K562 (cell line): ENCODE measurements around the gene LRRC14B. TPM values are rescaled to one million over a fixed set of nuclear protein-coding genes. Genes with fewer than 3 reads are reported as not detected.

Experiments
- ATAC-seq: fragments of 200-7000 bp; cut with Tn5 transposase; 3 replicates; pipeline ENCODE4 v1.9.1; 2020; ENCODE audit warnings: moderate library complexity
- BruUV-seq: library from RNA; stranded (reverse); fragments of 400-500 nt; replicated peaks from 2 replicates; lab custom pipeline; 2021; lab: Mats Ljungman, UMichigan
- CTCF ChIA-PET: fragments of 300-600 bp; formaldehyde crosslinking; extraction: SDS; loops from one replicate; lab custom pipeline; 2021; ENCODE audit warnings: low intra/inter-chr PET ratio; lab: Yijun Ruan, JAX
- POLR2A ChIA-PET: fragments of 300-600, 350-650 bp; sonication (Branson Sonifier 250); formaldehyde crosslinking; extraction: SDS; loops from one replicate; lab custom pipeline; 2021; ENCODE audit warnings: antibody characterized with exemption, inconsistent platforms; lab: Yijun Ruan, JAX
- DNase-seq, 4 experiments: peaks; one replicate each; pipeline versions ENCODE4 v3.0.0 to v3.0.0-alpha.2; 2011 to 2018; ENCODE audit warnings: low spot score in 3 of 4, mixed read lengths in 3 of 4; ENCODE audit errors: extremely low read depth in 1 of 4
- FAIRE-seq: peaks from 2 replicates; lab custom pipeline; 2011; peaks lifted over from hg19 to GRCh38; lab: Jason Lieb, UNC
- H2AFZ ChIP-seq: 2 replicates; pipeline ENCODE4 v1.6.0; 2011; ENCODE audit warnings: low read depth, low read length, control low read depth, inconsistent platforms
- H3K27ac ChIP-seq: fragments of 200-600 bp; 3 replicates; pipeline ENCODE4 v1.8.0; 2011; ENCODE audit warnings: low read depth, mild to moderate bottlenecking, control low read depth, inconsistent platforms, low read length, moderate library complexity, mixed read lengths; ENCODE audit errors: extremely low read depth
- H3K27me3 ChIP-seq, 2 experiments: fragments of 300-600 bp in 1 of 2; 2 replicates in 1 of 2; 3 replicates in 1 of 2; pipeline versions ENCODE4 v1.6.0 to v1.8.0; 2011; ENCODE audit warnings: inconsistent platforms in 2 of 2, low read length in 2 of 2, mild to moderate bottlenecking in 1 of 2, mixed read lengths in 1 of 2, moderate library complexity in 1 of 2; ENCODE audit not compliant: control insufficient read depth in 2 of 2, insufficient read depth in 2 of 2
- H3K36me3 ChIP-seq: fragments of 300-600 bp; 3 replicates; pipeline ENCODE4 v1.8.0; 2011; ENCODE audit warnings: mild to moderate bottlenecking, low read length, inconsistent platforms; ENCODE audit not compliant: control insufficient read depth, insufficient read depth
- H3K4me1 ChIP-seq, 2 experiments: fragments of 200-600 bp in 1 of 2; replicated peaks in 1 of 2; 2 replicates in 1 of 2; 3 replicates in 1 of 2; pipeline versions ENCODE4 v1.5.1 to v1.8.0; 2011; ENCODE audit warnings: inconsistent platforms in 2 of 2, low read length in 2 of 2, mild to moderate bottlenecking in 1 of 2, mixed read lengths in 1 of 2, moderate library complexity in 1 of 2; ENCODE audit not compliant: control insufficient read depth in 2 of 2, insufficient read depth in 2 of 2
- H3K4me2 ChIP-seq: 2 replicates; pipeline ENCODE4 v1.6.1; 2011; ENCODE audit warnings: low read length, control low read depth, inconsistent platforms, mixed read lengths; ENCODE audit not compliant: insufficient read depth
- H3K4me3 ChIP-seq: fragments of 200-600 bp; sonication (generic), shearing (Covaris generic); 2 replicates; pipeline ENCODE4 v1.5.1; 2016; ENCODE audit warnings: control low read depth, inconsistent platforms
- H3K79me2 ChIP-seq: fragments of 200-600 bp; 3 replicates; pipeline ENCODE4 v1.8.0; 2011; ENCODE audit warnings: low read length, inconsistent platforms; ENCODE audit not compliant: control insufficient read depth, insufficient read depth
- H3K9ac ChIP-seq, 2 experiments: 2 replicates each; pipeline versions ENCODE4 v1.6.0 to v1.6.1; 2011; ENCODE audit warnings: low read depth in 2 of 2, low read length in 2 of 2, control low read depth in 1 of 2, inconsistent platforms in 1 of 2, mild to moderate bottlenecking in 1 of 2, mixed read lengths in 1 of 2; ENCODE audit not compliant: insufficient read depth in 1 of 2
- H3K9me1 ChIP-seq: one replicate; pipeline ENCODE4 v1.6.0; 2011; ENCODE audit warnings: inconsistent platforms, mild to moderate bottlenecking, low read length, moderate library complexity; ENCODE audit not compliant: control insufficient read depth, insufficient read depth
- H3K9me3 ChIP-seq: replicated peaks from 2 replicates; pipeline ENCODE4 v1.5.1; 2011; ENCODE audit warnings: low read depth, low read length, inconsistent platforms; ENCODE audit not compliant: control insufficient read depth, insufficient read depth
- H4K20me1 ChIP-seq: replicated peaks from 2 replicates; pipeline ENCODE4 v1.6.1; 2011; ENCODE audit warnings: low read length, inconsistent platforms, mixed read lengths; ENCODE audit not compliant: control insufficient read depth, insufficient read depth
- DACH1 ChIP-seq: fragments of 450-650 bp; IDR thresholded peaks from 2 replicates; pipeline ENCODE4 v1.6.1; 2018; ENCODE audit not compliant: partially characterized antibody
- HNRNPH1 ChIP-seq: fragments of 200-400 bp; formaldehyde crosslinking; optimal IDR thresholded peaks from 2 replicates; pipeline ENCODE3; 2017; ENCODE audit warnings: low read depth, mild to moderate bottlenecking, low read length, moderate library complexity
- MTA2 ChIP-seq: fragments of 450-650 bp; IDR thresholded peaks from 2 replicates; pipeline ENCODE4 v1.6.1; 2016; ENCODE audit warnings: low read depth
- RBM34 ChIP-seq: fragments of 200-400 bp; formaldehyde crosslinking; IDR thresholded peaks from 2 replicates; pipeline ENCODE4 v1.6.1; 2018; ENCODE audit warnings: low read length, borderline replicate concordance; ENCODE audit not compliant: insufficient read depth
- STAG1 ChIP-seq: sonication (generic); formaldehyde crosslinking; IDR thresholded peaks from 2 replicates; pipeline ENCODE4 v1.5.0; 2020; ENCODE audit warnings: missing genetic modification reagents, borderline replicate concordance
- TCFL5 ChIP-seq: fragments of 250-450 bp; sonication (Bioruptor Pico); conservative IDR thresholded peaks from 2 replicates; pipeline ENCODE4 v1.6.1; 2021; ENCODE audit warnings: mild to moderate bottlenecking, moderate library complexity, matching md5 sums
- UBTF ChIP-seq, 2 experiments: IDR thresholded peaks; 2 replicates each; pipeline ENCODE4 v1.6.1; 2012; ENCODE audit warnings: improper control_type of control experiment in 2 of 2, low read depth in 2 of 2, low read length in 2 of 2, borderline replicate concordance in 1 of 2
- WGBS: fragments of 100-300 bp; shearing (Covaris generic); methylation state at CpG from one replicate; pipeline ENCODE4 v1.1.6; 2016; ENCODE audit warnings: low coverage, mixed read lengths; ENCODE audit not compliant: insufficient coverage; ENCODE audit errors: missing lambda C conversion rate; 5-methylcytosine and 5-hydroxymethylcytosine counted together
- in situ Hi-C: fragments of 300-500 bp; cut with MboI; formaldehyde crosslinking; loops from 4 replicates; pipeline ENCODE4 v1.15.0; 2018; ENCODE audit warnings: inconsistent platforms, mixed read lengths
- intact Hi-C: fragments of 100-400 bp; cut with micrococcal nuclease; formaldehyde crosslinking; loops from 2 replicates; pipeline ENCODE4 v1.14.2; 2022
- polyA plus RNA-seq, 8 experiments: library from polyadenylated mRNA; depleted of rRNA in 4 of 8; stranded (reverse) in 5 of 8; unstranded in 3 of 8; fragments of >200 nt; fragmentation: Nextera tagmentation in 2 of 8; fragmentation: Illumina TruSeq in 1 of 8; extraction: Ambion mirVana in 2 of 8; extraction: Trizol in 1 of 8; gene quantifications; 2 replicates each; pipeline versions ENCODE4 v1.2.1 to v1.2.3, GENCODE V29; 2011 to 2014; ENCODE audit warnings: inconsistent platforms in 1 of 8, missing spikeins in 1 of 8
- total RNA-seq, 7 experiments: library from RNA; depleted of rRNA in 6 of 7; stranded (reverse); fragments of >200 nt in 6 of 7; fragmentation: Illumina TruSeq in 2 of 7; extraction: Trizol in 2 of 7; gene quantifications; 2 replicates each; pipeline versions ENCODE4 v1.2.1 to v1.2.3, GENCODE V29; 2011 to 2021; ENCODE audit warnings: low replicate concordance in 1 of 7
- TF ChIP-seq, protein P1 (sequence below): fragments of 250-450 bp; sonication (Bioruptor Pico); IDR thresholded peaks from 2 replicates; pipeline ENCODE4 v1.5.0; 2020; ENCODE audit warnings: mild to moderate bottlenecking, borderline replicate concordance
- TF ChIP-seq, protein P2 (sequence below): sonication (generic); formaldehyde crosslinking; IDR thresholded peaks from 2 replicates; pipeline ENCODE4 v1.8.0; 2022; ENCODE audit warnings: mild to moderate bottlenecking, missing genetic modification reagents
- TF ChIP-seq, protein P3 (sequence below): IDR thresholded peaks from 2 replicates; pipeline ENCODE4 v1.6.1; 2011; ENCODE audit warnings: borderline replicate concordance, low read depth, mild to moderate bottlenecking, moderate library complexity, low read length; ENCODE audit not compliant: insufficient read depth, poor library complexity, severe bottlenecking

LRRC14B gene
- total and polyA plus RNA-seq, 9 of the 15 experiments (the other 6 are each of a cell fraction or from before 2014, with no cell fraction given) = not detected

- Histone ChIP-seq H3K4me1 (peaks cover 0 to 7% of the 10 kb centered on the region in 2 experiments; a peak in 1 of 5 replicates), H3K79me2 (no peaks in the 10 kb centered on the region), H3K4me3 (no peak overlapping the region), H3K27me3 (peaks cover 74 to 80% of the 10 kb centered on the region in 2 experiments), H3K9ac (no peak overlapping the region), H2AFZ (no peak overlapping the region), H4K20me1 (peaks cover 16% of the 10 kb centered on the region), H3K4me2 (no peak overlapping the region), H3K36me3 (no peaks in the 10 kb centered on the region), H3K9me3 (no peaks in the 10 kb centered on the region), H3K9me1 (peaks cover 4% of the 10 kb centered on the region), H3K27ac (no peak overlapping the region)
- ATAC-seq (no peak), FAIRE-seq (peak; percentile 29), DNase-seq (no peak)
- BruUV-seq = no TSS peak
- intact Hi-C loops (no loop called here), in situ Hi-C loops (no loop called here)
- ChIA-PET POLR2A (interaction anchor here (0.6 kb wide), 1 partner anchor 1790 kb away, joined by 3 read pairs; no protein-coding TSS in a partner anchor), CTCF (no interaction called here)
- WGBS = 3% methylated on average over 11 of the region's 11 CpGs
- TF ChIP-seq, protein P1, sequence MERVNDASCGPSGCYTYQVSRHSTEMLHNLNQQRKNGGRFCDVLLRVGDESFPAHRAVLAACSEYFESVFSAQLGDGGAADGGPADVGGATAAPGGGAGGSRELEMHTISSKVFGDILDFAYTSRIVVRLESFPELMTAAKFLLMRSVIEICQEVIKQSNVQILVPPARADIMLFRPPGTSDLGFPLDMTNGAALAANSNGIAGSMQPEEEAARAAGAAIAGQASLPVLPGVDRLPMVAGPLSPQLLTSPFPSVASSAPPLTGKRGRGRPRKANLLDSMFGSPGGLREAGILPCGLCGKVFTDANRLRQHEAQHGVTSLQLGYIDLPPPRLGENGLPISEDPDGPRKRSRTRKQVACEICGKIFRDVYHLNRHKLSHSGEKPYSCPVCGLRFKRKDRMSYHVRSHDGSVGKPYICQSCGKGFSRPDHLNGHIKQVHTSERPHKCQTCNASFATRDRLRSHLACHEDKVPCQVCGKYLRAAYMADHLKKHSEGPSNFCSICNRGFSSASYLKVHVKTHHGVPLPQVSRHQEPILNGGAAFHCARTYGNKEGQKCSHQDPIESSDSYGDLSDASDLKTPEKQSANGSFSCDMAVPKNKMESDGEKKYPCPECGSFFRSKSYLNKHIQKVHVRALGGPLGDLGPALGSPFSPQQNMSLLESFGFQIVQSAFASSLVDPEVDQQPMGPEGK (CRISPR knock-in tag) = no peak
- TF ChIP-seq HNRNPH1 (no peak), RBM34 (no peak), MTA2 (no peak), STAG1 (CRISPR knock-in tag) (no peak), UBTF (IDR thresholded peaks at IDR 0.05; ENCODE audit: borderline replicate concordance in 1 of 2, low read depth in 2 of 2, low read length in 2 of 2) (no peak), TCFL5 (CRISPR knock-in tag) (no peak), DACH1 (no peak)
- TF ChIP-seq, protein P2, sequence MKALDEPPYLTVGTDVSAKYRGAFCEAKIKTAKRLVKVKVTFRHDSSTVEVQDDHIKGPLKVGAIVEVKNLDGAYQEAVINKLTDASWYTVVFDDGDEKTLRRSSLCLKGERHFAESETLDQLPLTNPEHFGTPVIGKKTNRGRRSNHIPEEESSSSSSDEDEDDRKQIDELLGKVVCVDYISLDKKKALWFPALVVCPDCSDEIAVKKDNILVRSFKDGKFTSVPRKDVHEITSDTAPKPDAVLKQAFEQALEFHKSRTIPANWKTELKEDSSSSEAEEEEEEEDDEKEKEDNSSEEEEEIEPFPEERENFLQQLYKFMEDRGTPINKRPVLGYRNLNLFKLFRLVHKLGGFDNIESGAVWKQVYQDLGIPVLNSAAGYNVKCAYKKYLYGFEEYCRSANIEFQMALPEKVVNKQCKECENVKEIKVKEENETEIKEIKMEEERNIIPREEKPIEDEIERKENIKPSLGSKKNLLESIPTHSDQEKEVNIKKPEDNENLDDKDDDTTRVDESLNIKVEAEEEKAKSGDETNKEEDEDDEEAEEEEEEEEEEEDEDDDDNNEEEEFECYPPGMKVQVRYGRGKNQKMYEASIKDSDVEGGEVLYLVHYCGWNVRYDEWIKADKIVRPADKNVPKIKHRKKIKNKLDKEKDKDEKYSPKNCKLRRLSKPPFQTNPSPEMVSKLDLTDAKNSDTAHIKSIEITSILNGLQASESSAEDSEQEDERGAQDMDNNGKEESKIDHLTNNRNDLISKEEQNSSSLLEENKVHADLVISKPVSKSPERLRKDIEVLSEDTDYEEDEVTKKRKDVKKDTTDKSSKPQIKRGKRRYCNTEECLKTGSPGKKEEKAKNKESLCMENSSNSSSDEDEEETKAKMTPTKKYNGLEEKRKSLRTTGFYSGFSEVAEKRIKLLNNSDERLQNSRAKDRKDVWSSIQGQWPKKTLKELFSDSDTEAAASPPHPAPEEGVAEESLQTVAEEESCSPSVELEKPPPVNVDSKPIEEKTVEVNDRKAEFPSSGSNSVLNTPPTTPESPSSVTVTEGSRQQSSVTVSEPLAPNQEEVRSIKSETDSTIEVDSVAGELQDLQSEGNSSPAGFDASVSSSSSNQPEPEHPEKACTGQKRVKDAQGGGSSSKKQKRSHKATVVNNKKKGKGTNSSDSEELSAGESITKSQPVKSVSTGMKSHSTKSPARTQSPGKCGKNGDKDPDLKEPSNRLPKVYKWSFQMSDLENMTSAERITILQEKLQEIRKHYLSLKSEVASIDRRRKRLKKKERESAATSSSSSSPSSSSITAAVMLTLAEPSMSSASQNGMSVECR (CRISPR knock-in tag) = no peak
- TF ChIP-seq, protein P3, sequence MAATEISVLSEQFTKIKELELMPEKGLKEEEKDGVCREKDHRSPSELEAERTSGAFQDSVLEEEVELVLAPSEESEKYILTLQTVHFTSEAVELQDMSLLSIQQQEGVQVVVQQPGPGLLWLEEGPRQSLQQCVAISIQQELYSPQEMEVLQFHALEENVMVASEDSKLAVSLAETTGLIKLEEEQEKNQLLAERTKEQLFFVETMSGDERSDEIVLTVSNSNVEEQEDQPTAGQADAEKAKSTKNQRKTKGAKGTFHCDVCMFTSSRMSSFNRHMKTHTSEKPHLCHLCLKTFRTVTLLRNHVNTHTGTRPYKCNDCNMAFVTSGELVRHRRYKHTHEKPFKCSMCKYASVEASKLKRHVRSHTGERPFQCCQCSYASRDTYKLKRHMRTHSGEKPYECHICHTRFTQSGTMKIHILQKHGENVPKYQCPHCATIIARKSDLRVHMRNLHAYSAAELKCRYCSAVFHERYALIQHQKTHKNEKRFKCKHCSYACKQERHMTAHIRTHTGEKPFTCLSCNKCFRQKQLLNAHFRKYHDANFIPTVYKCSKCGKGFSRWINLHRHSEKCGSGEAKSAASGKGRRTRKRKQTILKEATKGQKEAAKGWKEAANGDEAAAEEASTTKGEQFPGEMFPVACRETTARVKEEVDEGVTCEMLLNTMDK = no peak
Observed at GRCh38 chr5:176296-176823, 14.9 kb upstream of the LRRC14B start.
